Epithelial cell of prostate (primary cell): ENCODE data around the gene EML5.

Source experiments
- DNase-seq: peaks from one replicate; pipeline ENCODE4 v3.0.0-alpha.2; 2011; ENCODE audit warnings: low read depth, low spot score
- H3K27ac ChIP-seq: fragments of 450-650 bp; 2 replicates; pipeline ENCODE4 v1.5.1; 2017; ENCODE audit warnings: mild to moderate bottlenecking

Gene EML5

GRCh38 chr14:88628462-88628861 is 164.3 kb downstream of the EML5 start:
- DNase-seq, result no peak
- no peak overlapping the region for H3K27ac ChIP-seq

GRCh38 chr14:88628033-88628432 is 164.7 kb downstream of the EML5 start:
- H3K27ac ChIP-seq, result no peak overlapping the region
- DNase-seq, result no peak

- DNase-seq, result no peak
- H3K27ac ChIP-seq, result no peak overlapping the region
These were observed 167.1 kb downstream of the EML5 start for GRCh38 chr14:88625671-88626070.

- no peak overlapping the region for H3K27ac ChIP-seq
These were observed 171.7 kb downstream of the EML5 start for GRCh38 chr14:88621100-88621499.

GRCh38 chr14:88618476-88618875 is 174.3 kb downstream of the EML5 start:
- no peak overlapping the region for H3K27ac ChIP-seq
- no peak for DNase-seq

More at GRCh38 chr14:88621100-88621499, 171.7 kb downstream of the EML5 start:
- DNase-seq, result no peak

GRCh38 chr14:88617479-88617878 is 175.3 kb downstream of the EML5 start:
- no peak for DNase-seq
- H3K27ac ChIP-seq, result peak overlapping the region; percentile 64

GRCh38 chr14:88616697-88617096 is 176.1 kb downstream of the EML5 start:
- peak overlapping the region; percentile 64 for H3K27ac ChIP-seq
- DNase-seq, result peak; percentile 65

GRCh38 chr14:88614218-88614907 is 178.4 kb downstream of the EML5 start:
- no peak for DNase-seq
- H3K27ac ChIP-seq, result peak overlapping the region; percentile 68

- no peak for DNase-seq
- peak overlapping the region; percentile 68 for H3K27ac ChIP-seq
These were observed 179.2 kb downstream of the EML5 start for GRCh38 chr14:88613552-88614010.

GRCh38 chr14:88612981-88613380 is 179.8 kb downstream of the EML5 start:
- peak overlapping the region; percentile 68 for H3K27ac ChIP-seq
- DNase-seq, result no peak

GRCh38 chr14:88611878-88612277 is 180.9 kb downstream of the EML5 start:
- DNase-seq, result no peak
- peak overlapping the region; percentile 68 for H3K27ac ChIP-seq

GRCh38 chr14:88607829-88608228 is 184.9 kb downstream of the EML5 start:
- DNase-seq, result no peak
- H3K27ac ChIP-seq, result no peak overlapping the region

- DNase-seq, result no peak
These were observed 187.2 kb downstream of the EML5 start for GRCh38 chr14:88605594-88605993.

GRCh38 chr14:88604212-88604611 is 188.5 kb downstream of the EML5 start:
- DNase-seq, result no peak

More at GRCh38 chr14:88605594-88605993, 187.2 kb downstream of the EML5 start:
- H3K27ac ChIP-seq, result no peak overlapping the region

GRCh38 chr14:88599761-88600439 is 192.9 kb downstream of the EML5 start:
- no peak for DNase-seq
- no peak overlapping the region for H3K27ac ChIP-seq

More at GRCh38 chr14:88604212-88604611, 188.5 kb downstream of the EML5 start:
- no peak overlapping the region for H3K27ac ChIP-seq

- H3K27ac ChIP-seq, result no peak overlapping the region
- no peak for DNase-seq
These were observed 193.4 kb downstream of the EML5 start for GRCh38 chr14:88599326-88599725.

GRCh38 chr14:88598097-88598675 is 194.6 kb downstream of the EML5 start:
- DNase-seq, result no peak
- H3K27ac ChIP-seq, result no peak overlapping the region

GRCh38 chr14:88597601-88598000 is 195.2 kb downstream of the EML5 start:
- no peak for DNase-seq
- H3K27ac ChIP-seq, result no peak overlapping the region

- no peak overlapping the region for H3K27ac ChIP-seq
- DNase-seq, result no peak
These were observed 195.7 kb downstream of the EML5 start for GRCh38 chr14:88597038-88597437.

- no peak for DNase-seq
- H3K27ac ChIP-seq, result no peak overlapping the region
These were observed 200.7 kb downstream of the EML5 start for GRCh38 chr14:88592031-88592430.

GRCh38 chr14:88590173-88590572 is 202.6 kb downstream of the EML5 start:
- no peak overlapping the region for H3K27ac ChIP-seq
- no peak for DNase-seq
